Panc1 (cell line): ENCODE measurements around the gene FBXW11. TPM values are rescaled to one million over a fixed set of nuclear protein-coding genes. Genes with fewer than 3 reads are reported as not detected.
"Not testable (repeated sequence)": the region's sequence is repeated elsewhere in the genome, so short reads cannot be mapped to it uniquely, and the experiment has no call there.

Experiments
- ATAC-seq: fragments of 200-7000 bp; cut with Tn5 transposase; 2 replicates; pipeline ENCODE4 v1.9.1; 2020; ENCODE audit warnings: mild to moderate bottlenecking, moderate library complexity
- BruUV-seq: library from RNA; stranded (reverse); fragments of 400-500 nt; replicated peaks from 2 replicates; lab custom pipeline; 2021; lab: Mats Ljungman, UMichigan
- CTCF ChIA-PET: fragments of 300-600 bp; sonication (Branson Sonifier 250); formaldehyde crosslinking; loops from one replicate; lab custom pipeline; 2022; ENCODE audit warnings: antibody characterized with exemption; lab: Charles Lee
- POLR2A ChIA-PET: fragments of 300-600 bp; sonication (Branson Sonifier 250); formaldehyde crosslinking; loops from one replicate; lab custom pipeline; 2022; ENCODE audit warnings: antibody characterized with exemption; lab: Charles Lee
- DNase-seq: peaks from one replicate; pipeline ENCODE4 v3.0.0-alpha.2; 2010; ENCODE audit warnings: low read depth, low spot score
- H3K27ac ChIP-seq: 2 replicates; pipeline ENCODE4 v1.5.1; 2011; ENCODE audit warnings: mild to moderate bottlenecking, low read length, inconsistent platforms
- H3K27me3 ChIP-seq: fragments of 200-500 bp; sonication (Bioruptor generic); 2 replicates; pipeline ENCODE4 v1.6.0; 2014; ENCODE audit warnings: low read length, inconsistent platforms; ENCODE audit not compliant: control insufficient read depth, insufficient read depth
- H3K36me3 ChIP-seq: fragments of 200-500 bp; sonication (Bioruptor generic); 2 replicates; pipeline ENCODE4 v1.5.1; 2014; ENCODE audit warnings: inconsistent platforms, mild to moderate bottlenecking, low read length, moderate library complexity; ENCODE audit not compliant: control insufficient read depth, insufficient read depth
- H3K4me1 ChIP-seq: 2 replicates; pipeline ENCODE4 v1.5.1; 2011; ENCODE audit warnings: inconsistent platforms, mild to moderate bottlenecking, low read length, moderate library complexity; ENCODE audit not compliant: control insufficient read depth, insufficient read depth
- H3K4me3 ChIP-seq, 2 experiments: 2 replicates each; pipeline ENCODE4 v1.5.1; 2011 to 2012; ENCODE audit warnings: low read depth in 2 of 2, low read length in 2 of 2, mild to moderate bottlenecking in 2 of 2, inconsistent platforms in 1 of 2, moderate library complexity in 1 of 2
- H3K9me3 ChIP-seq: fragments of 200-500 bp; sonication (Bioruptor generic); 2 replicates; pipeline ENCODE4 v1.5.1; 2014; ENCODE audit warnings: low read depth, mild to moderate bottlenecking, inconsistent platforms, low read length, moderate library complexity; ENCODE audit not compliant: control insufficient read depth, insufficient read depth
- CTCF ChIP-seq: fragments of 450-650 bp; IDR thresholded peaks from 2 replicates; pipeline ENCODE4 v1.5.1; 2017; ENCODE audit warnings: mild to moderate bottlenecking
- POLR2AphosphoS5 ChIP-seq: IDR thresholded peaks from 2 replicates; pipeline ENCODE4 v1.6.1; 2012; ENCODE audit warnings: mild to moderate bottlenecking, low read depth, low read length, moderate library complexity
- REST ChIP-seq, 2 experiments: IDR thresholded peaks; 2 replicates each; pipeline ENCODE4 v1.6.1; 2011 to 2012; ENCODE audit warnings: low read depth in 2 of 2, control low read depth in 1 of 2, low read length in 1 of 2, mild to moderate bottlenecking in 1 of 2, moderate library complexity in 1 of 2; ENCODE audit not compliant: insufficient read depth in 1 of 2
- SIN3A ChIP-seq: IDR thresholded peaks from 2 replicates; pipeline ENCODE4 v1.6.1; 2012; ENCODE audit warnings: low read depth, mild to moderate bottlenecking, low read length, moderate library complexity, borderline replicate concordance; ENCODE audit not compliant: insufficient read depth
- TCF7L2 ChIP-seq: IDR thresholded peaks from 2 replicates; pipeline ENCODE4 v1.6.1; 2011; ENCODE audit warnings: mild to moderate bottlenecking, low read depth, low read length, inconsistent platforms
- in situ Hi-C: cut with HindIII; loops from 2 replicates; pipeline ENCODE4 v1.10.0; 2016; ENCODE audit warnings: low sequenced_read_pairs, low pct_unique_long_range_greater_than_20kb
- intact Hi-C: fragments of 100-400 bp; cut with micrococcal nuclease; formaldehyde crosslinking; loops from one replicate; pipeline ENCODE4 v1.10.0; 2022; ENCODE audit not compliant: unreplicated experiment
- total RNA-seq: library from RNA; stranded (reverse); gene quantifications from one replicate; pipeline ENCODE4 v1.2.1, GENCODE V29; 2021; ENCODE audit not compliant: unreplicated experiment

Gene FBXW11
- total RNA-seq, 1 experiment from 2014 or later = 111 TPM

GRCh38 chr5:171945066-171945465 is 61.4 kb downstream of the FBXW11 start:
- ChIA-PET POLR2A (interaction anchor here (0.6 to 0.7 kb wide), 2 partner anchors 242 to 877 kb away, joined by 4 read pairs; no protein-coding TSS in a partner anchor), CTCF (no interaction called here)
- DNase-seq (no peak), ATAC-seq (no peak; the same call in 1 of the 2 replicates)
- peaks cover 65% of the 10 kb centered on the region for H3K4me1 ChIP-seq
- no peaks in the 10 kb centered on the region for H3K9me3 ChIP-seq
- no TSS peak for BruUV-seq
- TF ChIP-seq POLR2AphosphoS5 (no peak), TCF7L2 (no peak), SIN3A (no peak), CTCF (no peak), REST (IDR thresholded peaks at IDR 0.05; ENCODE audit: insufficient read depth in 1 of 2, low read depth in 2 of 2, low read length in 1 of 2) (no peak)
- in situ Hi-C loops = no loop called here
- H3K4me3 ChIP-seq = no peak overlapping the region
- H3K27ac ChIP-seq = peak overlapping the region; percentile 79
- H3K27me3 ChIP-seq = no peaks in the 10 kb centered on the region
- intact Hi-C loops = no loop called here
- no peaks in the 10 kb centered on the region for H3K36me3 ChIP-seq

GRCh38 chr5:171942112-171942516 is 64.3 kb downstream of the FBXW11 start:
- H3K27ac ChIP-seq = peak overlapping the region; percentile 9; the same call in 1 of the 2 replicates
- intact Hi-C loops, CTCF ChIA-PET, POLR2A ChIA-PET, in situ Hi-C loops, DNase-seq, H3K9me3 ChIP-seq, BruUV-seq, H3K36me3 ChIP-seq, H3K4me3 ChIP-seq, ATAC-seq, H3K27me3 ChIP-seq: not testable (repeated sequence)
- peaks cover 52% of the 10 kb centered on the region for H3K4me1 ChIP-seq

- in situ Hi-C loops, POLR2A ChIA-PET: not testable (repeated sequence)
Measured at GRCh38 chr5:171941675-171942074, 64.8 kb downstream of the FBXW11 start.

GRCh38 chr5:171941275-171941674 is 65.2 kb downstream of the FBXW11 start:
- intact Hi-C loops = not testable (repeated sequence)

More at GRCh38 chr5:171941675-171942074, 64.8 kb downstream of the FBXW11 start:
- DNase-seq, H3K36me3 ChIP-seq, CTCF ChIA-PET, H3K4me3 ChIP-seq, H3K27me3 ChIP-seq, H3K9me3 ChIP-seq, intact Hi-C loops, H3K27ac ChIP-seq, ATAC-seq, BruUV-seq: not testable (repeated sequence)
- peaks cover 48% of the 10 kb centered on the region for H3K4me1 ChIP-seq

More at GRCh38 chr5:171941275-171941674, 65.2 kb downstream of the FBXW11 start:
- H3K9me3 ChIP-seq, in situ Hi-C loops, DNase-seq, H3K27me3 ChIP-seq, CTCF ChIA-PET, BruUV-seq, ATAC-seq, POLR2A ChIA-PET, H3K4me3 ChIP-seq, H3K36me3 ChIP-seq: not testable (repeated sequence)
- Histone ChIP-seq H3K27ac (peak overlapping the region; percentile 44; the same call in 1 of the 2 replicates), H3K4me1 (peaks cover 44% of the 10 kb centered on the region)
